HCT116 (cell line): ENCODE results near the gene ZSWIM4.

Experiments used
- CBX3 ChIP-seq: IDR thresholded peaks from 2 replicates; pipeline ENCODE4 v1.6.1; 2012; ENCODE audit warnings: low read depth
- POLR2AphosphoS5 ChIP-seq: IDR thresholded peaks from 2 replicates; pipeline ENCODE4 v1.6.1; 2011; ENCODE audit warnings: mild to moderate bottlenecking, low read depth, low read length, moderate library complexity
- RAD21 ChIP-seq: IDR thresholded peaks from 2 replicates; pipeline ENCODE4 v1.6.1; 2012; ENCODE audit warnings: low read depth, mild to moderate bottlenecking
- TF ChIP-seq, protein P1 (sequence below): IDR thresholded peaks from 2 replicates; pipeline ENCODE4 v1.6.1; 2012
- TF ChIP-seq, protein P2 (sequence below): IDR thresholded peaks from 2 replicates; pipeline ENCODE4 v1.6.1; 2012
- TF ChIP-seq, protein P3 (sequence below), 3 experiments: fragments of 200-600 bp in 1 of 3; sonication (generic) in 1 of 3; IDR thresholded peaks in 2 of 3; conservative IDR thresholded peaks in 1 of 3; 2 replicates each; pipeline ENCODE4 v1.5.1; 2012 to 2017; ENCODE audit warnings: low read depth in 2 of 3, low read length in 2 of 3, antibody characterized with exemption in 1 of 3, borderline replicate concordance in 1 of 3, control low read depth in 1 of 3, mild to moderate bottlenecking in 1 of 3, mixed read lengths in 1 of 3, mixed run types in 1 of 3, moderate library complexity in 1 of 3; ENCODE audit not compliant: insufficient read depth in 1 of 3

DNA sequence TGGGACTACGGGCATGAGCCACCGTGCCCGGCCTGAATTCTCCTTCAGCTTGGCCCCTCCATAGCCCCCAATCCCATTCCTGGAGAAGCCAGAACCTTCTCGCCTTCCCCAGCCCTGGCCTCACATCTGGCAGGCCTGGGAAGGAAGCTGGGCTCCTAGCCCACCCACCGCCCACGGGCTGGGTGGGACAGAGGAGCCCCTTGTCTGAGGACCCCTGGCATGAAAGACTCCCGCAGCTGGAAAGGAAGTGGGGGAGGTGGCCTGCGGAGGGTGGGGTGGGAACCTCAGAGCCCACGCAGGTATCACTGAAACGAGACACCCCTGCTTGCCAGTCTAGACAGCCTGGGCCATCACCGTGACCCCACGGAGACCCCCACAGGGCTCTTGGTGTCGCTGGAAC lies 74.0 kb downstream of the ZSWIM4 start:
- TF ChIP-seq, protein P1, sequence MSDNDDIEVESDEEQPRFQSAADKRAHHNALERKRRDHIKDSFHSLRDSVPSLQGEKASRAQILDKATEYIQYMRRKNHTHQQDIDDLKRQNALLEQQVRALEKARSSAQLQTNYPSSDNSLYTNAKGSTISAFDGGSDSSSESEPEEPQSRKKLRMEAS = no peak
- TF ChIP-seq, protein P2, sequence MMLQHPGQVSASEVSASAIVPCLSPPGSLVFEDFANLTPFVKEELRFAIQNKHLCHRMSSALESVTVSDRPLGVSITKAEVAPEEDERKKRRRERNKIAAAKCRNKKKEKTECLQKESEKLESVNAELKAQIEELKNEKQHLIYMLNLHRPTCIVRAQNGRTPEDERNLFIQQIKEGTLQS = no peak
- TF ChIP-seq, protein P3, sequence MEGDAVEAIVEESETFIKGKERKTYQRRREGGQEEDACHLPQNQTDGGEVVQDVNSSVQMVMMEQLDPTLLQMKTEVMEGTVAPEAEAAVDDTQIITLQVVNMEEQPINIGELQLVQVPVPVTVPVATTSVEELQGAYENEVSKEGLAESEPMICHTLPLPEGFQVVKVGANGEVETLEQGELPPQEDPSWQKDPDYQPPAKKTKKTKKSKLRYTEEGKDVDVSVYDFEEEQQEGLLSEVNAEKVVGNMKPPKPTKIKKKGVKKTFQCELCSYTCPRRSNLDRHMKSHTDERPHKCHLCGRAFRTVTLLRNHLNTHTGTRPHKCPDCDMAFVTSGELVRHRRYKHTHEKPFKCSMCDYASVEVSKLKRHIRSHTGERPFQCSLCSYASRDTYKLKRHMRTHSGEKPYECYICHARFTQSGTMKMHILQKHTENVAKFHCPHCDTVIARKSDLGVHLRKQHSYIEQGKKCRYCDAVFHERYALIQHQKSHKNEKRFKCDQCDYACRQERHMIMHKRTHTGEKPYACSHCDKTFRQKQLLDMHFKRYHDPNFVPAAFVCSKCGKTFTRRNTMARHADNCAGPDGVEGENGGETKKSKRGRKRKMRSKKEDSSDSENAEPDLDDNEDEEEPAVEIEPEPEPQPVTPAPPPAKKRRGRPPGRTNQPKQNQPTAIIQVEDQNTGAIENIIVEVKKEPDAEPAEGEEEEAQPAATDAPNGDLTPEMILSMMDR (IDR thresholded peaks at IDR 0.05 in 2 of 3, conservative IDR thresholded peaks at IDR 0.05 in 1 of 3; ENCODE audit: borderline replicate concordance in 1 of 3, insufficient read depth in 1 of 3, low read depth in 2 of 3, low read length in 2 of 3) = no peak
- TF ChIP-seq POLR2AphosphoS5 (no peak), RAD21 (no peak), CBX3 (no peak)
